ENCODE results near the gene MORN3.

GRCh38 chr12:121693155-121693687 is 23.8 kb upstream of the MORN3 start:
- TF ChIP-seq CTCF (IDR thresholded peaks at IDR 0.05; ENCODE audit: poor library complexity, severe bottlenecking) (no peak), EZH2 (IDR thresholded peaks at IDR 0.05; ENCODE audit: borderline replicate concordance, insufficient read depth, low read length, poor library complexity, severe bottlenecking) (no peak), EP300 (conservative IDR thresholded peaks at IDR 0.05; ENCODE audit: poor library complexity, severe bottlenecking) (no peak), SMC3 (conservative IDR thresholded peaks at IDR 0.05; ENCODE audit: poor library complexity) (no peak)
